ENCODE results near the gene SLC15A5. TPM values are rescaled to one million over a fixed set of nuclear protein-coding genes. Genes with fewer than 3 reads are reported as not detected.

SLC15A5 gene
- total RNA-seq, 4 donors from 2014 or later: not detected

DNA sequence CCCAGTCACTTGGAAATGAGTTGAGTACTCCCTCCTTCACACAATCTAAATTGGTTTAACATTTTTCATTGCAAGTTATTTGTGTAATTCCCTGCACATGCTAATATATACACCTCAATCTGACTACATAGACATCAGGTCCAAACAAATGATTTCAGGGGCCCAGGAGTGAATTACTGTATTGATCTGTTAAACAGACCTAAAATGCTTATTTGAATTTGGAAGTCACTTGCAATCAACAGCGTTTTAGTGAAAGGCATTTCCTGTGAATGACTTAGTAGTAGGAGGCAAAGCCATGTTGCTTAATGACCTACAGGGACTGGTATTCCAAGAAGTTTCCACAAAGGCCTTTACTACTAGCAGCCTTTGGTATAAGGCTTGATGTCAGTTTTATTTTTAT is 22.6 kb upstream of the SLC15A5 start:
- ATAC-seq: peak; percentile 51 to 57
- Histone ChIP-seq H3K27me3 (no peaks in the 10 kb centered on the region), H3K4me3 (no peak overlapping the region), H3K4me1 (no peaks in the 10 kb centered on the region), H3K36me3 (no peaks in the 10 kb centered on the region), H3K9me3 (no peaks in the 10 kb centered on the region), H3K27ac (peak overlapping the region in 3 of 4 donors; percentile 27 to 53 (median 41))
- TF ChIP-seq CTCF (IDR thresholded peaks at IDR 0.05 in 4 of 5, conservative IDR thresholded peaks at IDR 0.05 in 1 of 5) (no peak), POLR2A (IDR thresholded peaks at IDR 0.05) (no peak)
- intact Hi-C loops (cut with DNase I; ENCODE audit: low total_unique reads): no loop called here
- no peak for DNase-seq
- in situ Hi-C loops (cut with MboI; ENCODE audit: low sequenced_read_pairs in 4 of 4): no loop called here

DNA sequence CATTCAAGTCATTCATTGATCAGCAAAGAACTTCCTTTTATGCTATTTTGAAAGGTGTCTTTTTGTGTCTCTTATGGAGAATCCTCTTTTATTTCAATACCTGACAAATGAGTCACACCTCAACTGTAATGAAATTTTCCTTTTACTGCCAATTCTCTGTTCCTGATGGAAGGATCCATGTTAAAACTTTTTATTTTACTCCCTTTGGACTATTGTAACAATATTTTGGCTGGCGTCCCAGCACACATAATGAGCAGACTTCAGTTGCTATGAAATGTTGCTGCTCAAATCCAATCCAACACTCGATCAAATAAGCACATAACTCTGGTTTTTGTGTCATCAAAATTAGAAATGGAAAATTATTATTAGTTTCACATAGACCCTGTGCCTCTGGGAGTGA is 21.9 kb upstream of the SLC15A5 start:
- H3K27me3 ChIP-seq: no peaks in the 10 kb centered on the region
- H3K9me3 ChIP-seq: no peaks in the 10 kb centered on the region
- H3K4me1 ChIP-seq: no peaks in the 10 kb centered on the region
- H3K4me3 ChIP-seq: no peak overlapping the region
- no peaks in the 10 kb centered on the region for H3K36me3 ChIP-seq
- H3K27ac ChIP-seq: peak overlapping the region in 1 of 4 donors; percentile 16
- peak in 1 of 2 donors; percentile 23 for DNase-seq
- ATAC-seq: no peak
- intact Hi-C loops (cut with DNase I; ENCODE audit: low total_unique reads): no loop called here
- in situ Hi-C loops (cut with MboI; ENCODE audit: low sequenced_read_pairs in 4 of 4): no loop called here
- TF ChIP-seq CTCF (IDR thresholded peaks at IDR 0.05 in 4 of 5, conservative IDR thresholded peaks at IDR 0.05 in 1 of 5) (no peak), POLR2A (IDR thresholded peaks at IDR 0.05) (no peak)

DNA sequence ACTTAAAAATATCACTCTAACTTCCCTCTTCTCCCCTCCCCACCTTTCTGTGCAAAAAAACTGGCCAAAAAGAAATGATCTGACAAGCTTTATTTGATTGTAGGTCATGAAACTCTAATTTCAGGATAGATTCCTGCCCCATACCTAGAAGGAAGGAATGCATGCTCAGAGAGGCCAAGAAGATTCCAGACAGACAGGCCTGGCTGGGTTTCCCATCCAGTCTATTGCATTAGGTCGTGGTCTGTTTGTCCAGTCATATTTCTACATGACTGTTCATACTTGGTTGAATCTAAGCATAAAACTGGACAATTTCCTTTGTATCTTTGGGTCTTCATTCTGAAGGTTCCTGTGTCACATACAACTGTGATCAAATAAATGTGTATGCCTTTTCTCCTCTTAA is 20.0 kb upstream of the SLC15A5 start:
- H3K9me3 ChIP-seq: no peaks in the 10 kb centered on the region
- DNase-seq (no peak), ATAC-seq (no peak)
- TF ChIP-seq CTCF (IDR thresholded peaks at IDR 0.05 in 4 of 5, conservative IDR thresholded peaks at IDR 0.05 in 1 of 5) (no peak), POLR2A (IDR thresholded peaks at IDR 0.05) (no peak)
- H3K27me3 ChIP-seq: no peaks in the 10 kb centered on the region
- H3K36me3 ChIP-seq: no peaks in the 10 kb centered on the region
- no peaks in the 10 kb centered on the region for H3K4me1 ChIP-seq
- H3K27ac ChIP-seq: no peak overlapping the region
- intact Hi-C loops (cut with DNase I; ENCODE audit: low total_unique reads): no loop called here
- in situ Hi-C loops (cut with MboI; ENCODE audit: low sequenced_read_pairs in 4 of 4): no loop called here
- H3K4me3 ChIP-seq: no peak overlapping the region

DNA sequence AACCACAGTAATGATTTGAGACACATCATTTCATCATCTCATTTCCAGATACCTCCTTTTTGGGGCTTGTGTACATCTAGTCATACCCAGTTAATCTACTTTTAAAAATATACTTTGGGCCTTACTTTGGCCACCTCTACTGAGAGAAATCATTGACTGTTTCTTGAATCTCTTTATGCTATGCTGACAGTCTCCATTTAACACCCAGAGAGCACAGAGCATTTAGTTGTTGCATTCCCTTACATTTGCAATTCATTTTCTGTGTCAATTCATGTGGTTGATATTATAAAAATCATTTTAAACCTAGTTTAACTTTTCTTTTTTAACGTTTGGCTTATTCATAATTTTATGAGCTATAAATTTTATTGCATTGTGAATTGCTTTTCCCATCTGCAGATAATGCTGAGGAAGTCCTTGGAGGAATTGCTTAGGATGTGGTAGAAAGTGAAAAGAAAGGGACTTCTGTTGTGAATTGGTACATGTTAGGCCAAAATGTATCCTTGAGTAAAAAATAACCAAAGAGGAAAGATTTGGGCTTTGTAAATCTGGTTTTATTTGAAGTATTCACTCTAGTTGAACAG is 17.0 kb upstream of the SLC15A5 start:
- TF ChIP-seq CTCF (IDR thresholded peaks at IDR 0.05 in 4 of 5, conservative IDR thresholded peaks at IDR 0.05 in 1 of 5) (no peak), POLR2A (IDR thresholded peaks at IDR 0.05) (no peak)
- no peak for ATAC-seq
- intact Hi-C loops (cut with DNase I; ENCODE audit: low total_unique reads): no loop called here

GRCh38 chr12:16291032-16291431 is 13.5 kb upstream of the SLC15A5 start:
- Histone ChIP-seq H3K4me1 (no peaks in the 10 kb centered on the region), H3K27ac (no peak overlapping the region), H3K27me3 (no peaks in the 10 kb centered on the region), H3K36me3 (no peaks in the 10 kb centered on the region), H3K4me3 (no peak overlapping the region), H3K9me3 (no peaks in the 10 kb centered on the region)
- intact Hi-C loops (cut with DNase I; ENCODE audit: low total_unique reads): no loop called here
- ATAC-seq (no peak), DNase-seq (no peak)
- in situ Hi-C loops (cut with MboI; ENCODE audit: low sequenced_read_pairs in 4 of 4): no loop called here
- TF ChIP-seq CTCF (IDR thresholded peaks at IDR 0.05 in 4 of 5, conservative IDR thresholded peaks at IDR 0.05 in 1 of 5): no peak
- no peak for TF ChIP-seq POLR2A (IDR thresholded peaks at IDR 0.05)

More for the DNA sequence above, 17.0 kb upstream of the SLC15A5 start:
- H3K4me3 ChIP-seq: no peak overlapping the region
- no peaks in the 10 kb centered on the region for H3K4me1 ChIP-seq
- H3K36me3 ChIP-seq: no peaks in the 10 kb centered on the region
- no peak for DNase-seq
- no peaks in the 10 kb centered on the region for H3K27me3 ChIP-seq
- in situ Hi-C loops (cut with MboI; ENCODE audit: low sequenced_read_pairs in 4 of 4): no loop called here
- no peaks in the 10 kb centered on the region for H3K9me3 ChIP-seq
- no peak overlapping the region for H3K27ac ChIP-seq

All from gastrocnemius medialis (tissue), 4 donors.